Measurements from ENCODE around the gene ZFX.
"Not testable (repeated sequence)": the region's sequence is repeated elsewhere in the genome, so short reads cannot be mapped to it uniquely, and the experiment has no call there.

ZFX gene

GRCh38 chrX:24149351-24150050 is at the start of gene ZFX:
TSS of gene ZFX (plus strand) at chrX:24149729. CDS start at chrX:24172743, 23,014 bp downstream.
- FAIRE-seq (peak; percentile 63), DNase-seq (ENCODE audit: insufficient read length, low spot score) (no peak)

DNA sequence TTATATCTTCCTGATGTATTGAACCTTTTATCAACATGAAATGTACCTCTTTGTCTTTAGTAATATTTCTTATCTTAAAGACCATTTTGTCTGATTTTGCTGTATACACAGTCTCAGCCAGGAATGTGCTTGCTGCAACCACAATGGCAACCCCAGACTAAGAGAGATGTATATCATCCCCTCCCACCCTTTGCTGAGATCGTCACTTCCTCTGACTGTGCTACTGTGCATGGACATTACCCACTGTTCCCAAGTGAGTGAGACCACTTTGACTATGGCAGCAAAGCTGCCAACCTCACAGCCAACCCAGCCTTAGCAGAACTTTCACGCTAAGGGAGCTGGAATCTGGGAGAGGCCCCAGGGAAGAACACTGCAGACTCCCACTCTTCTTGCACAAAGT is 48.8 kb upstream of the ZFX start:
- FAIRE-seq (no peak), DNase-seq (ENCODE audit: insufficient read length, low spot score) (no peak)

GRCh38 chrX:24110069-24110468 is 39.5 kb upstream of the ZFX start:
- DNase-seq (ENCODE audit: insufficient read length, low spot score) (no peak), FAIRE-seq (no peak)

GRCh38 chrX:24113181-24113580 is 36.3 kb upstream of the ZFX start:
- FAIRE-seq (no peak), DNase-seq (ENCODE audit: insufficient read length, low spot score) (no peak)

- FAIRE-seq = no peak
Observed at GRCh38 chrX:24117258-24117657, 32.3 kb upstream of the ZFX start.

DNA sequence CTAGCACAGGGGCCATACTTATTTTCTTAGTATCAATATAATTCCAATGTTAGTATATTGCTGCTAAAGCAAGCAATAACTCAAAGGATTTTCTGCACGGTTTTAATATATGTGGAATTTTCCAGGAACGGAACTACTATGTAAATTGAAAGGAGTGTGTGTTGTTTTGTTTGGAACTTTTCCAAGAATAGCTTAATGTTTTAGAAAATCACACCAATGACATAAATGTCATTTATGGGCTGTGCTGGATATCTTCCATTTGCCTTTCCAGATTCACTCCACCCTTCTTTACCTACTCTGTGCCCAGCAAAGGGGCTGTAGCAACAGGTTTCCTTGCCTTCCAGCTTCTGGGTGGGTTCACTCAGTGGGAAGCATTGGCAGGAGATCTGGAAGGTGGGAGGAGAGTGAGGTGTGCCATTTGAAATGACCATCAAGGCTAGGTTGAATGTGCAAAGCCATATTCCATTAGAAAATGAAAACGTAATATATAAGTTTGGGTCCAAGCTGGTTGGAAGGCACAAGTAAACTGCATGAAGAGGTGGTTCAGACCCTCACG is 25.2 kb upstream of the ZFX start:
- FAIRE-seq = no peak
- DNase-seq (ENCODE audit: insufficient read length, low spot score) = no peak

More at GRCh38 chrX:24117258-24117657, 32.3 kb upstream of the ZFX start:
- no peak for DNase-seq (ENCODE audit: insufficient read length, low spot score)

DNA sequence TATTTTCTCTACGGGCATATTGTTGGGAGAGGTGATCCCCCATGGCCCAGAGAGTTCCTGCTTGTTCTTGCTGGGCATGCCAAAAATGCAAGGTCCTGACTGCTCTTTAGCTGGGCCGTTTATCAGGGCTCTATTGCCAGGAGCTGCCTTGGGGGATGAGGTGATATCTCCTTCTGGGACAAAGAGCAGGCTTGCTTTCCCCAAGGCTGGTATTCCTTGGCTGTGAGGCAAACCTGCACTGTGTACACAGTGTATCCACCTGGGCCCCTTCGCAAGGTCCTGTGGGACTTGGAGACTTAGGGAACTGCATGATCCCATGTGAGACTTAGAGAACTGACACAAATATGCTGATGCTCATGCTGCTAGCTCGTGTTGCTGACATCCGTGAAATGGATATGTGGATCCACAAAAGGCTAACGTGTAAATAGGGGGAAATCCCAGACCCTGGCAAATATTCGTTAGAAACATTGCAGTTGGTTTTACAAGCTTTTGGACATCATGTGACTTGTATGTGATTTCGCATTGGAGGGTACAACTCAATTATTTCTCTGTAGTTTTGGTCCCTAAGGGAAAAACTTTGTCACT is 24.4 kb upstream of the ZFX start:
- DNase-seq (ENCODE audit: insufficient read length, low spot score) (no peak), FAIRE-seq (no peak)

DNA sequence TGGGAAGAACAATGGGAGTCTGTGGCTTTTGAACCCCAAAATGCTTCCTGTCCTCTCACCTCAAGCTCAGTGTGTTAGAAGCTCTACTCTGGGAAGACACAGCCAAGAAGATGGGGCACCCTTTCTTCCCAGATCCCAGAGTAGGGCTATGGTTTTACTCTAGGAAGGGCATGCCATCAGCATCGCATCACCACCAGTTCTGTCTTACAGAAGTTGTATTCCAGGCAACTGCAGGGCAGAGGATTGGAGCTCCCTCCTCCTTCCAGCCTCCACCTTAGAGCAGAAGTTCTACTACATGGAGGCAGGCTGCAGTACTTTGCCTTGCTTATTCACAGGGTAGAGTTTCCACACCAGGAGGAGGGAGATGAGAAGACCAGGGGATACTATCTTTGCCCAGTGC is 18.1 kb upstream of the ZFX start:
- FAIRE-seq (no peak), DNase-seq (ENCODE audit: insufficient read length, low spot score) (no peak)

DNA sequence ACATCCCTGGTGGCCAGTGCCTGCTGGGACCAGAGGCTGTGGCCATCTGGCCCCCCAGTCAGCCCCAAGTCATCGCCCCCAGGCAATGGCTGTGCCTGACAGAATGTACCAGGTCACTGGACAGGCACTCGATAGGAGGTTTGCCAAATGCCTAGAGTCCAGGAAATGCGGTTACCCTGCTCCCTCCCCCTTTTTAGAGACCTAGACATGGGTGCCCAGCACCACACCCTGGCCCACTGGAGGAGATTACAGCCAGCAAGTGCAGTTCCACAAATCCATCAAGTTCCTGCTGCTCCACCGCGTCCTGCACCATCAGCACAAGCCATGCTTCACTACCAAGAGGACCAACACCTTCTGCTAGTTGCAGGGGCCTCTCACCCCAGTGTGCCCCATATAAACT is 16.2 kb upstream of the ZFX start:
- DNase-seq (ENCODE audit: insufficient read length, low spot score) (no peak), FAIRE-seq (no peak)

GRCh38 chrX:24135768-24136167 is 13.8 kb upstream of the ZFX start:
- DNase-seq (ENCODE audit: insufficient read length, low spot score); FAIRE-seq: not testable (repeated sequence)

- DNase-seq (ENCODE audit: insufficient read length, low spot score) = no peak
- FAIRE-seq = no peak
Observed at GRCh38 chrX:24137192-24137591, 12.3 kb upstream of the ZFX start.

- not testable (repeated sequence) for DNase-seq (ENCODE audit: insufficient read length, low spot score); FAIRE-seq
Observed at GRCh38 chrX:24143982-24144381, 5.5 kb upstream of the ZFX start.

DNA sequence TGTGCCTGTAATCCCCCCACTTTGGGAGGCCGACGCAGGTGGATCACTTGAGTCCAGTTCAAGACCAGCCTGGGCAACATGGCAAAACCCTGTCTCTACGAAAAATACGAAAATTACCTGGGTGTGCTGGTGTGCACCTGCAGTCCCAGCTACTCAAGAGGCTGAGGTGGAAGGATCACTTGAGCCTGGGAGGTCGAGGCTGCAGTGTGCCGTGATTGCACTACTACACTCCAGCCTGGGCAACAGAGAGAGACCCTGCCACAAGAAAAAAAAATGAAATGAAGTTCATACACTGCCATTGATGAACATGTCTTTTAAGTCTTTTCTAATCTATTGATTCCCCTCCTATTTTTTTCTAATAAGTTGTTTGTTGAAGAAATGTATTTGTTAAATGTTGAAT is 5.0 kb upstream of the ZFX start:
- DNase-seq (ENCODE audit: insufficient read length, low spot score) (no peak), FAIRE-seq (no peak)

DNA sequence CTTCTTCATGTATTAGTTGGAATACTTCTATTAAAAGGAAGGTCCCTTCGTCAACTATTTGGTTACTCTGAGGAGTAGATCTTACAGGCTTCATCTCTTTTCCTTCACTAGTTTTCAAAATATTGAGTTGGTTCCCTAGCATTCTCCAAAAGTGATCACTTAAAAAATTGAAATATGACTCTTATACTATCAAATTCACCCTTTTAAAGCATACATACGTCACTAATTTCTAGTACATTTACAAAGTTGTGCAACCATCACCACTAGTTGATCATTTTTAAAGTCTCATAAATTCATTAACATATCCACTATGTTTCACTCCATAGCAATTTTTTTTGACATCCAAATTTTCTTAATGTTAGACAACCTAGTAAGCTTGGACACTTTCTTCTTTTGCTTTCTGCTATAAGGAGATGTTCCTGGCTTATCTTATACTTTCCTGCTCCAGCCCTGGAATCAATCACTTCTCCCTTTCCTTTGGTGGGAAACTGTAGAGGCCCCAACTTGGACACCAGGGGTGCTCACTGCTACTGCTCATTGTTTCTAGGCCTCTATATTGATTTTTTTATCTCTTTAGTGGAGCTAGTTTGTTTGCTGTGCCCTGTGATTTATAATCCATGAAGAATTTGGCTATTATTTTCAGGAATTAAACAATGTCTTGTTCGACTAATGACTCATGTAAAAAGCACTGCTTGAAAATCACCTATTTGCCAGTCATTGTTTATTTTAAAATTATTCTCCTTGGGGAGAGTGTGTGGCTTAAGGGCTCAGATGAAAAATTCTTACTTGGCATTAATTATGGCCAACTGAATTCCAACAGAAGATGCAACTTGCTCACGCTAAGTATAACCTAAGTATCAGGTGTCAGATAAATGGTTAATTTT is 4.0 kb upstream of the ZFX start:
- DNase-seq (ENCODE audit: insufficient read length, low spot score) (no peak), FAIRE-seq (no peak)

DNA sequence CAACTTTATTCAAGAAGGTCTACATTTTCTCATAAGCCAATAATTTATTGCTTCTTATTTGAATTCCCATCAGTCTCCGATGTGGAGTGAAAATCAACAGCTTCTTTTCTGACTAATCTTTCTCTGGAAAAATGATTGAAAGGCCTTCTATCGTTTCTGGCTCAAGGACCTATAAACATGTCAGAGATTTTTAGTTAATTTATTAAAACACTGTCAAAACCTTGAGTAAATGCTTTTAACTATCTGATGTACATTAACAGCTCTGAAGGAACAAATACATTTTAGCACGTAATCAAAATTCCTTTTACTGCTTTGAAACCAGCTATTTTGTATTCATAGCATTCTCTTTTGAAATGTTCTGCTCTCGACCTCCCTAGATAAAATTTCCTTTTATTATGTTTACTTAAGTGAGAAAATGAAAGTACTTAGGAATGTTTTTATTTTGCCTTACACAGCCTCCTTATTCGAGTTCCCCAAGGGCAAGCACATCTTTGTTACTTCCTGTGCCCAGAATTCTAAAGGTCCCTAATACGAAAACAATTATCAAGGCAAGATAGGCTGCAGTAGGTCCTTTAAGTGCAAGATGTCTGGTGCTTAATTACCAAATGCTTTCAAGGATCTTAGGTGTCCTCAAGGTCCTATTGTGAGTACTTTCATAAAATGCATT is 3.1 kb upstream of the ZFX start:
- no peak for DNase-seq (ENCODE audit: insufficient read length, low spot score)
- peak; percentile 80 for FAIRE-seq

DNA sequence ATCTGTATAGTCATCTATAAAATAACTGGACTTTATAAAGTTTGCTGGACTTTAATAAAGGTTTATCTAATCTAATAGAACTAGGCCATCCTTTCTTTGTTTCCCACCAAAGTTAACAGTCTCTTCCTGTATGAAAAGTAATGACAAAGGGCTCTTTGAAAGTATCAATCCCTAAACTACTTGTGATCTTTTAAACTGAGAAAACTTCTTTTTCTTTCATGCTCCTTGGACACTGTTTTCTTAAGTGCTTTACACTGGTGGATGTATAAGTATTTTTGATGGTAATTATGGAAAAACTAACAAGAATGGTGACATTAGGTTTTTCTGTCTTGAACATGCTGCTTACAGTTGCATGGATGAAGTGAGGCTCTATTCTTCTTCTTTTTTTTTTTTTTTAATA is 2.4 kb upstream of the ZFX start:
- DNase-seq (ENCODE audit: insufficient read length, low spot score) (no peak), FAIRE-seq (no peak)

DNA sequence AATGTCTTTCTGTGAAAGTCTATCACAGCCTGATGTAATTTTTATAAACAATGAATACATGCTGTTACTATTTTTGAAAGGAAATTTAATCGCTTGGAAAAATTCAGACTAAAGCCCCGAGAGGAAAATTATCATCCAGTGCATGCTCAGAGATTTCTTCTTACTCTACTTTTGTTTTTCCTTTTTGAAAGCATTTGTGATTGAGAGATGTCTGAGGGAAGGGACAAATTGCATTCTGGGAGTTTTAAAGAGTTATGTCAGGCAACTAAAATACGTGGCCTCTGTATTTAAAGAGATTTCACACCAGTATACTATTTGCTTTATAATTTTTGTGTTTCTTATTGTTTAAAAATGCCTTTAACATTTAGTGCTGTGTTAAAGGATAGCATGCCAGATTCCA is 1.4 kb upstream of the ZFX start:
- FAIRE-seq (peak; percentile 87), DNase-seq (ENCODE audit: insufficient read length, low spot score) (no peak)

- FAIRE-seq (peak; percentile 76), DNase-seq (ENCODE audit: insufficient read length, low spot score) (no peak)
Observed at GRCh38 chrX:24148535-24149350, 786 bp upstream of the ZFX start.

DNA sequence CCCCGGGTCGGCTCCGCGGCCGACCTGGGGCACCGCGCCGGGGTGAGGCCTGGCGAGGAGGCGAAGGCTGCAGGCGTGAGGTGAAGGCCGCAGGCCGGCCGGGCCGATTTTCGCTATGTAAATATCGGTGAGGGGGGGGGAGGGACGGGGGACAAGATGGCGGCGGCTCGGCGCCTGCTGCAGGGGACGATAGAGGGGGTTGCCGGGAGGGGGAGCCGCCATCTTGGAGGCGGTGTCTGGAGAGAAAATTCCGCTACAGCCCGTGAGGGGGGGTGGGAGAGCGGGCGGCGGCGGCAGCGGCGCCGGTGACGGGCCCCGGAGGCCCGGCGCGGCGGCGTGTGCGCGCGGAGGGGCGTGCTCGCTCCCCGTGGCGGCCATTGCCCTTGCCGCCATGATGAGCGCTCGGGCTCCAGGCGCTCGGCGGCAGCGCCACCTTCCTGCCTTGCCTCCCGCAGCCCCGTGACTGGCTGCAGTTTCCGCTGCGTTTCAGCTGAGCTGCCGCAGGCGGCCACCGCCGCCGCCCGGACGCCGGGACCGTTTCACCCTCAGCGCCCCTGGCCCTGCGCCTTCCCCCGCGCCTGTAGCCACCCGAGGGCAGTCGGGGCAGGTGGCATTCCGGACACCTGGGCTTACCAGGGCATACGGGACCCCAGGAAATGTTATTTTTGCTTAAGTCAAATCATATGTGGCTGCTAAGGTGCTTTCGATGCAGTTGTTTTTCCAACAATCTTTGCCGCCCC is 692 bp downstream of the ZFX start:
- FAIRE-seq (peak; percentile 33), DNase-seq (ENCODE audit: insufficient read length, low spot score) (peak; percentile 66)
